Fibroblast of lung (primary cell): ENCODE results near the gene BATF3. TPM values are rescaled to one million over a fixed set of nuclear protein-coding genes. Genes with fewer than 3 reads are reported as not detected.
A peak's percentile ranks its signal among the peaks of the same experiment; 100 is the strongest.

Source experiments
- DNase-seq, 2 donors: peaks; one replicate each; pipeline versions ENCODE4 v3.0.0 to v3.0.0-alpha.2; 2010; ENCODE audit warnings: low read depth in 2 of 2
- H2AFZ ChIP-seq: 2 replicates; pipeline ENCODE4 v1.5.1; 2012; ENCODE audit warnings: low read length, control low read depth, inconsistent platforms
- H3K27ac ChIP-seq: 2 replicates; pipeline ENCODE4 v1.5.1; 2011; ENCODE audit warnings: low read length, control low read depth; ENCODE audit not compliant: insufficient read depth
- H3K27me3 ChIP-seq: 2 replicates; pipeline ENCODE4 v1.5.1; 2011; ENCODE audit warnings: mild to moderate bottlenecking, low read length; ENCODE audit not compliant: control insufficient read depth, insufficient read depth
- H3K36me3 ChIP-seq: 2 replicates; pipeline ENCODE4 v1.5.1; 2011; ENCODE audit warnings: low read length; ENCODE audit not compliant: control insufficient read depth, insufficient read depth
- H3K4me1 ChIP-seq: 2 replicates; pipeline ENCODE4 v1.5.1; 2011; ENCODE audit warnings: low read length; ENCODE audit not compliant: control insufficient read depth, insufficient read depth; ENCODE audit errors: extremely low read depth
- H3K4me2 ChIP-seq: 2 replicates; pipeline ENCODE4 v1.5.1; 2011; ENCODE audit warnings: low read length, control low read depth; ENCODE audit not compliant: insufficient read depth; ENCODE audit errors: extremely low read depth
- H3K4me3 ChIP-seq, 4 experiments: fragments of 200-600 bp in 1 of 4; sonication (generic) in 1 of 4; replicated peaks in 1 of 4; 2 replicates each; pipeline ENCODE4 v1.5.1; 2011 to 2016; ENCODE audit warnings: low read length in 4 of 4, low read depth in 3 of 4, mild to moderate bottlenecking in 3 of 4, control low read depth in 2 of 4, inconsistent platforms in 1 of 4, mixed read lengths in 1 of 4; ENCODE audit not compliant: insufficient read depth in 1 of 4; ENCODE audit errors: control extremely low read depth in 1 of 4
- H3K79me2 ChIP-seq: 2 replicates; pipeline ENCODE4 v1.5.1; 2012; ENCODE audit warnings: mild to moderate bottlenecking, low read length, inconsistent platforms; ENCODE audit not compliant: control insufficient read depth, insufficient read depth
- H3K9ac ChIP-seq: 2 replicates; pipeline ENCODE4 v1.5.1; 2011; ENCODE audit warnings: mild to moderate bottlenecking, low read length, control low read depth; ENCODE audit not compliant: insufficient read depth
- H3K9me3 ChIP-seq: 2 replicates; pipeline ENCODE4 v1.5.1; 2012; ENCODE audit warnings: low read depth, low read length; ENCODE audit not compliant: control insufficient read depth, insufficient read depth
- H4K20me1 ChIP-seq: 2 replicates; pipeline ENCODE4 v1.5.1; 2011; ENCODE audit warnings: low read length; ENCODE audit not compliant: control insufficient read depth, insufficient read depth; ENCODE audit errors: extremely low read depth
- CTCF ChIP-seq, 2 donors: IDR thresholded peaks in 1 of 2; conservative IDR thresholded peaks in 1 of 2; 1 replicate in 1 of 2; 2 replicates in 1 of 2; pipeline ENCODE4 v1.5.1; 2011 to 2012; ENCODE audit warnings: low read length in 2 of 2, control low read depth in 1 of 2, inconsistent platforms in 1 of 2, low read depth in 1 of 2, mild to moderate bottlenecking in 1 of 2
- EZH2 ChIP-seq: IDR thresholded peaks from 2 replicates; pipeline ENCODE4 v1.5.1; 2012; ENCODE audit warnings: low read length, control low read depth, mild to moderate bottlenecking; ENCODE audit errors: missing control alignments
- polyA plus RNA-seq, 2 donors: library from polyadenylated mRNA; depleted of rRNA in 1 of 2; stranded (reverse) in 1 of 2; unstranded in 1 of 2; fragments of >200 nt; gene quantifications; 2 replicates each; pipeline ENCODE4 v1.2.1, GENCODE V29; 2011 to 2012; ENCODE audit warnings: missing spikeins in 1 of 2
- total RNA-seq: library from RNA; depleted of rRNA; stranded (reverse); fragments of >200 nt; gene quantifications from 2 replicates; pipeline ENCODE4 v1.2.1, GENCODE V29; 2014

BATF3 gene
- total and polyA plus RNA-seq, 2 donors (not counting 1 experiment from before 2014, with no cell fraction given): 6.8 to 9.1 TPM

GRCh38 chr1:212689758-212690529, 9.7 kb downstream of the BATF3 start:
- H3K4me1 ChIP-seq: peaks cover 4% of the 10 kb centered on the region
- peaks cover 1% of the 10 kb centered on the region for H3K36me3 ChIP-seq
- no peak overlapping the region for H2AFZ ChIP-seq
- H3K9ac ChIP-seq: no peak overlapping the region
- DNase-seq: no peak
- no peak overlapping the region for H3K4me2 ChIP-seq
- H3K4me3 ChIP-seq: no peak overlapping the region
- no peaks in the 10 kb centered on the region for H3K79me2 ChIP-seq
- no peak overlapping the region for H3K27ac ChIP-seq
- H3K27me3 ChIP-seq: no peaks in the 10 kb centered on the region
- TF ChIP-seq CTCF (conservative IDR thresholded peaks at IDR 0.05 in 1 of 2, IDR thresholded peaks at IDR 0.05 in 1 of 2; ENCODE audit: low read depth in 1 of 2, low read length in 2 of 2) (no peak), EZH2 (no peak)
- H3K9me3 ChIP-seq: no peaks in the 10 kb centered on the region
- H4K20me1 ChIP-seq: no peaks in the 10 kb centered on the region

GRCh38 chr1:212689196-212689725, 10.4 kb downstream of the BATF3 start:
- no peak for DNase-seq
- H3K9ac ChIP-seq: no peak overlapping the region
- no peak overlapping the region for H3K4me2 ChIP-seq
- peaks cover 4% of the 10 kb centered on the region for H3K4me1 ChIP-seq
- H3K9me3 ChIP-seq: no peaks in the 10 kb centered on the region
- no peak overlapping the region for H3K27ac ChIP-seq
- TF ChIP-seq CTCF (conservative IDR thresholded peaks at IDR 0.05 in 1 of 2, IDR thresholded peaks at IDR 0.05 in 1 of 2; ENCODE audit: low read depth in 1 of 2, low read length in 2 of 2) (no peak), EZH2 (no peak)
- no peaks in the 10 kb centered on the region for H3K79me2 ChIP-seq
- H3K27me3 ChIP-seq: no peaks in the 10 kb centered on the region
- H3K36me3 ChIP-seq: peaks cover 1% of the 10 kb centered on the region
- H4K20me1 ChIP-seq: no peaks in the 10 kb centered on the region
- no peak overlapping the region for H3K4me3 ChIP-seq
- no peak overlapping the region for H2AFZ ChIP-seq

- Histone ChIP-seq H4K20me1 (no peaks in the 10 kb centered on the region), H3K27me3 (no peaks in the 10 kb centered on the region), H3K9ac (no peak overlapping the region), H3K4me2 (no peak overlapping the region), H3K4me3 (no peak overlapping the region), H3K9me3 (no peaks in the 10 kb centered on the region), H3K79me2 (no peaks in the 10 kb centered on the region), H3K27ac (no peak overlapping the region), H2AFZ (no peak overlapping the region), H3K4me1 (peaks cover 4% of the 10 kb centered on the region), H3K36me3 (peaks cover 1% of the 10 kb centered on the region)
- TF ChIP-seq EZH2: no peak
- TF ChIP-seq CTCF (conservative IDR thresholded peaks at IDR 0.05 in 1 of 2, IDR thresholded peaks at IDR 0.05 in 1 of 2; ENCODE audit: low read depth in 1 of 2, low read length in 2 of 2): no peak
- peak; percentile 24 to 85 for DNase-seq
Measured at GRCh38 chr1:212688341-212689047, 11.1 kb downstream of the BATF3 start.
